Activated CD4-positive, alpha-beta T cell treated with anti-CD3 and anti-CD28 coated beads for 1 hour (primary cell): ENCODE data around the gene C2orf72.

Experiments
- DNase-seq: peaks from one replicate; pipeline ENCODE4 v3.0.0-alpha.2; 2020

Gene C2orf72

GRCh38 chr2:231088754-231089153 is 51.4 kb downstream of the C2orf72 start:
- no peak for DNase-seq

DNA sequence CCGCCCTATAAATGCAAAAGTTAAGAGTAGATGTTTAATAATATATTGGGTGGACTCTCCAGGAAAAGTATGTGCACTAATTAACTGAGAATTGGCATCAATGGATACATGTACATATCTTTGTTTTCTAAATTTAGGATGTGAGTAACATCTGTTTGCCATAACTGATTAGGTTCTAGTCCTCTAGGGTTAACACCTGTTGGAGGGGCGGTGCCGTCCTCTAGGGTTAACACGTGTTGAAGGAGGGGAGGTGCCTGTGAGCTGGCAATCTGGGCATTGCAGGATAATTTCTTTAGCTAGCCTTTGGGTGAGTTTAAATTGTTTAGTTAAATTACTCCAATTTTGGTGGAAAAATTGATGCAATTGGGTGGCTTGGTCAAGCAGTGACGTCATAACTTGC is 56.6 kb downstream of the C2orf72 start:
- DNase-seq, result no peak

- no peak for DNase-seq
Measured at GRCh38 chr2:231094736-231095346, 57.5 kb downstream of the C2orf72 start.
